Body of pancreas (tissue), 4 donors: Measurements from ENCODE around the gene UBR4. TPM values are rescaled to one million over a fixed set of nuclear protein-coding genes. Genes with fewer than 3 reads are reported as not detected.

Source experiments
- ATAC-seq: fragments of 150-250 bp; one replicate; pipeline ENCODE4 v1.9.1; 2016
- DNase-seq, 4 donors: peaks; one replicate each; pipeline ENCODE4 v3.0.0-alpha.2; 2019
- H3K27ac ChIP-seq, 4 donors: fragments of 200-600 bp; sonication (generic); 1 replicate in 3 of 4; 2 replicates in 1 of 4; pipeline versions ENCODE4 v1.5.1 to v1.6.1; 2016 to 2019; ENCODE audit warnings: mild to moderate bottlenecking in 1 of 4, mixed read lengths in 1 of 4, moderate library complexity in 1 of 4
- H3K27me3 ChIP-seq, 2 donors: fragments of 200-600 bp; sonication (generic); one replicate each; pipeline ENCODE4 v1.6.0; 2016; ENCODE audit warnings: mild to moderate bottlenecking in 1 of 2
- H3K36me3 ChIP-seq, 2 donors: fragments of 200-600 bp; sonication (generic); replicated peaks in 1 of 2; 2 replicates each; pipeline ENCODE4 v1.5.1; 2016; ENCODE audit warnings: low read depth in 2 of 2; ENCODE audit not compliant: insufficient read depth in 1 of 2
- H3K4me1 ChIP-seq: fragments of 200-600 bp; sonication (generic); one replicate; pipeline ENCODE4 v1.6.0; 2016
- H3K4me3 ChIP-seq, 2 donors: fragments of 200-600 bp; sonication (generic); 1 replicate in 1 of 2; 2 replicates in 1 of 2; pipeline ENCODE4 v1.5.1; 2016 to 2019
- H3K9me3 ChIP-seq, 3 donors: fragments of 200-600 bp; sonication (generic); 1 replicate in 2 of 3; 2 replicates in 1 of 3; pipeline ENCODE4 v1.5.1; 2016
- CTCF ChIP-seq, 7 experiments: fragments of 450-650 bp in 4 of 7; fragments of 200-600 bp in 3 of 7; sonication (generic) in 3 of 7; IDR thresholded peaks; one replicate each; pipeline ENCODE4 v1.5.1; 2016 to 2019; ENCODE audit warnings: antibody characterized with exemption in 7 of 7
- POLR2A ChIP-seq, 3 donors: fragments of 450-650 bp; IDR thresholded peaks; one replicate each; pipeline ENCODE4 v1.6.1; 2016; ENCODE audit warnings: antibody characterized with exemption in 3 of 3, mild to moderate bottlenecking in 2 of 3
- WGBS, 2 donors: methylation state at CpG; one replicate each; pipeline ENCODE4 v1.1.5; 2017; 5-methylcytosine and 5-hydroxymethylcytosine counted together
- intact Hi-C: fragments of 100-400 bp; cut with DNase I; formaldehyde crosslinking; loops from one replicate; pipeline ENCODE4 v1.15.1; 2023
- total RNA-seq, 2 donors: library from RNA; depleted of rRNA; stranded (reverse); fragments of >200 nt; gene quantifications; one replicate each; pipeline ENCODE4 v1.1.0, GENCODE V29; 2016

The UBR4 gene
- total RNA-seq, 2 donors from 2014 or later = 84.4 to 87.4 TPM

- TF ChIP-seq POLR2A (IDR thresholded peaks at IDR 0.05) (no peak), CTCF (IDR thresholded peaks at IDR 0.05) (peak in 4 of 7 experiments; percentile 18 to 42 (median 26))
- 21 to 24% methylated on average over 17 of the region's 17 CpGs for WGBS, 2 donors
- ATAC-seq (peak; percentile 62), DNase-seq (peak; percentile 50 to 72 (median 68))
- Histone ChIP-seq H3K4me1 (peaks cover 74% of the 10 kb centered on the region), H3K9me3 (no peaks in the 10 kb centered on the region), H3K27me3 (no peaks in the 10 kb centered on the region), H3K27ac (peak overlapping the region; percentile 73 to 82 (median 76)), H3K36me3 (no peaks in the 10 kb centered on the region), H3K4me3 (no peak overlapping the region)
- intact Hi-C loops = no loop called here
Measured at GRCh38 chr1:19067182-19067911, 142.7 kb downstream of the UBR4 start.

- Histone ChIP-seq H3K27me3 (no peaks in the 10 kb centered on the region), H3K4me3 (no peak overlapping the region), H3K9me3 (no peaks in the 10 kb centered on the region), H3K4me1 (peaks cover 74% of the 10 kb centered on the region), H3K36me3 (no peaks in the 10 kb centered on the region), H3K27ac (peak overlapping the region; percentile 73 to 82 (median 76))
- no peak for TF ChIP-seq CTCF (IDR thresholded peaks at IDR 0.05)
- peak; percentile 4 to 48 (median 38) for TF ChIP-seq POLR2A (IDR thresholded peaks at IDR 0.05)
- 51 to 57% methylated on average over 10 of the region's 10 CpGs for WGBS, 2 donors
- no peak for DNase-seq
- no peak for ATAC-seq
- intact Hi-C loops = no loop called here
Measured at GRCh38 chr1:19066874-19067181, 143.2 kb downstream of the UBR4 start.

- ATAC-seq (peak; percentile 63), DNase-seq (peak; percentile 39 to 76 (median 68))
- TF ChIP-seq CTCF (IDR thresholded peaks at IDR 0.05) (no peak), POLR2A (IDR thresholded peaks at IDR 0.05) (no peak)
- peaks cover 74% of the 10 kb centered on the region for H3K4me1 ChIP-seq
- no peaks in the 10 kb centered on the region for H3K36me3 ChIP-seq
- H3K9me3 ChIP-seq = no peaks in the 10 kb centered on the region
- peak overlapping the region; percentile 73 to 82 (median 76) for H3K27ac ChIP-seq
- 58 to 72% methylated on average over 7 to 14 of the region's 14 CpGs for WGBS, 2 donors
- no peak overlapping the region for H3K4me3 ChIP-seq
- H3K27me3 ChIP-seq = no peaks in the 10 kb centered on the region
- intact Hi-C loops = no loop called here
Measured at GRCh38 chr1:19066248-19066873, 143.7 kb downstream of the UBR4 start.

GRCh38 chr1:19065526-19066247 lies 144.4 kb downstream of the UBR4 start:
- Histone ChIP-seq H3K4me3 (no peak overlapping the region), H3K4me1 (peaks cover 73% of the 10 kb centered on the region), H3K27me3 (no peaks in the 10 kb centered on the region), H3K27ac (peak overlapping the region; percentile 73 to 82 (median 76)), H3K9me3 (no peaks in the 10 kb centered on the region), H3K36me3 (no peaks in the 10 kb centered on the region)
- WGBS, 2 donors = 79 to 85% methylated on average over 4 to 16 of the region's 16 CpGs
- intact Hi-C loops = no loop called here
- ATAC-seq = no peak
- DNase-seq = no peak
- TF ChIP-seq CTCF (IDR thresholded peaks at IDR 0.05) (no peak), POLR2A (IDR thresholded peaks at IDR 0.05) (no peak)
